HG02623 (cell line): ENCODE measurements around the gene DNAI4.

Experiments used
- ATAC-seq: cut with Tn5 transposase; IDR thresholded peaks from one replicate; pipeline ENCODE4 v1.9.1; 2021; ENCODE audit warnings: moderate library complexity; ENCODE audit not compliant: unreplicated experiment

DNAI4 gene

GRCh38 chr1:66770240-66770639, 154.4 kb downstream of the DNAI4 start:
- no peak for ATAC-seq

DNA sequence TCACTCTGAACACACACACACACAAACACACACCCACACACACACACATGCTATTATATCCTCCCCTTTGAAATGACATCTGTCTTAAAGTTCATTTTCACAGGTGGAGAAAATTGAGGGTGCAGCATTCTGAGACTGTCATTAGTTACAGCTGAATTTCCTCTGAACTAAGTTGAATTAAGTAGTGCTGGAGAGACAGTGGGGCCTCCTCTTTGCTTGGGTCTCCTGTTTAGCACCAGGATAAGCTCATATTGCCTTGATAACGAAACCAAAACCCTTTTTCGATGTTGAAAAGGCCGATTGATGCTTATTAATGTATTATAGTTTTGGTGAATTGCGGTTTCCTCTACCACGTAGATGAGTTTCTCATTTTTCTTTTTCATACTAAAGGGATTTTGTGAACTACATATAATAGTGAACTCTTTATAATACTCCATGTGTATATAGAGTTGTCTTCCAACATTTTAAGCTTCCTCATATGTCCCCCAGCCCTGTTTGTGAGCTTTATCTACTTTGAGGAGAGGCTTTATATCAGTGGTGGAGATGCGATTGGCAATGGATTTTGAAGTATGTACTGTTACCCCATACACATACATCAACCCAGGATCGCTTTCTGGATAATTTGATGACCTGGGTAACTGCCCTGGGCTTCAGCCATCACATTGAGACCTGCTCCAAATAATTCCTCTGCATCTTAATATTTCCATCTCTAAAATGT, 155.0 kb downstream of the DNAI4 start:
- no peak for ATAC-seq

DNA sequence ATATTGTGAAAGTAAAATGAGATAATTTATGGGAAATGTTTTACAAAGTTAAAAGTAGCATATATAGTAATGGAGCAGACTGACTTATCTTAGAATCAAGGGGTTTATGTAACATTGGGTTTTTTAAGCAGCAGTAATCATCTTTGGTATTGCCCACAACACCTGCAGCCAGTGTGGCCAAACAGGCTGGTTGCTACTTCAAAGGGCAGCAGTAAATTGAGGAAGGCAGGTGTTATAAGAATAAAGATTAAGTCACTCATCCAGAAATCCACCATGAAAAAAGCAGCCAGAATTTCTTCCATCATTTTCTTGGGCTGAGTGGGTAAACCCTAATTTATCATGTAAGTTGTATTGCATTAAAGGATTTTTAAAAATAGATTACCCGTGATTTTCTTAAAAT, 155.7 kb downstream of the DNAI4 start:
- no peak for ATAC-seq

DNA sequence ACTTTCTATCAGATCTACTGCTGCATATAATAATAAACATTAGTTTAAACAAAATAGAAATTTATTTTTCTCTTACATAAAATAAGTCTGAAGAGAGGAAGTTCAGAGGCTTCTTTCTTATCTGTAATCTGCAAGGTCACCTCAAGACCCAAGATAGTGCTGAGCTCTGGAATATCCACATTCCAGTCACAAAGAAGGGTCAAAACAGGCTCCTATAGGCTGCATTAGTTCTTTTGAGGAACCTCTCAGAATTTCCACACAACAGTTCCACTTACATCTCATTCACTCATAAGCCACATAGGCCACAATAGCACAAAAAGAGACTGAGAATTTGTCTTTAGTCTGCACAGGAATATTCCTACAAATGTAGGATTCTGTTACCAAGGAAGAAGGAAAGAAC, 157.0 kb downstream of the DNAI4 start:
- no peak for ATAC-seq

- no peak for ATAC-seq
These were observed 159.6 kb downstream of the DNAI4 start for GRCh38 chr1:66764994-66765578.
